Right cardiac atrium (tissue), 5 donors: Measurements from ENCODE around the gene ASGR2. TPM values are rescaled to one million over a fixed set of nuclear protein-coding genes. Genes with fewer than 3 reads are reported as not detected.

Experiments
- ATAC-seq, 2 donors: fragments of 200-7000 bp; cut with Tn5 transposase; one replicate each; pipeline versions ENCODE4 v1.8.0 to v1.9.1; 2020; ENCODE audit warnings: moderate library complexity in 2 of 2, mild to moderate bottlenecking in 1 of 2
- DNase-seq, 3 donors: peaks; one replicate each; pipeline ENCODE4 v3.0.0-alpha.2; 2020
- H3K27ac ChIP-seq: one replicate; pipeline ENCODE4 v1.5.1; 2013; ENCODE audit warnings: mild to moderate bottlenecking, low read length, control low read depth, moderate library complexity
- H3K27me3 ChIP-seq: one replicate; pipeline ENCODE4 v1.6.1; 2013; ENCODE audit not compliant: control insufficient read depth, insufficient read depth
- H3K4me1 ChIP-seq: one replicate; pipeline ENCODE4 v1.6.1; 2013; ENCODE audit warnings: low read length; ENCODE audit not compliant: control insufficient read depth, insufficient read depth
- H3K4me3 ChIP-seq: one replicate; pipeline ENCODE4 v1.5.1; 2013; ENCODE audit warnings: low read length, control low read depth
- H3K9me3 ChIP-seq: one replicate; pipeline ENCODE4 v1.6.1; 2013; ENCODE audit warnings: low read length; ENCODE audit not compliant: control insufficient read depth
- WGBS: extraction: QIAGEN DNeasy Blood & Tissue Kit; methylation state at CpG from one replicate; pipeline ENCODE4 v1.1.7; 2013; 5-methylcytosine and 5-hydroxymethylcytosine counted together
- intact Hi-C, 4 donors: fragments of 100-400 bp; cut with DNase I; formaldehyde crosslinking; loops; one replicate each; pipeline versions ENCODE4 v1.11.0 to v1.14.0; 2022 to 2023
- polyA plus RNA-seq: library from polyadenylated mRNA; stranded (reverse); fragments of 200-250 nt; gene quantifications from one replicate; pipeline ENCODE4 v1.2.3, GENCODE V29; 2013
- total RNA-seq, 4 donors: library from RNA; stranded (reverse); fragmentation: NEBNext Ultra II Directional; extraction: Animal tissue kit (Norgen Biotek cat#: 25700); gene quantifications; one replicate each; pipeline ENCODE4 v1.2.1, GENCODE V29; 2021
- donor health status: healthy with polysubstance abuse.
- donor health status: DM: no; HTN: yes; CAD: no.
- donor health status: DM: no; HTN: no; CAD: no.
- donor health status: DM: no; HTN: yes; CAD: no; lungs with severe emphysema.
- donor health status: DM: yes; HTN: yes; CAD: no.

Gene ASGR2
- total and polyA plus RNA-seq, 5 donors: 0.14 to 0.64 (median 0.25) TPM; not detected in 1

GRCh38 chr17:7060165-7060891, 54.3 kb downstream of the ASGR2 start:
- H3K9me3 ChIP-seq: no peaks in the 10 kb centered on the region
- H3K4me1 ChIP-seq: no peaks in the 10 kb centered on the region
- H3K4me3 ChIP-seq: no peak overlapping the region
- H3K27me3 ChIP-seq: no peaks in the 10 kb centered on the region
- ATAC-seq: peak in 1 of 2 donors; percentile 51
- DNase-seq: no peak
- H3K27ac ChIP-seq: no peak overlapping the region
- 42% methylated on average over 6 of the region's 6 CpGs for WGBS
- intact Hi-C loops: no loop called here

- Histone ChIP-seq H3K27ac (no peak overlapping the region), H3K27me3 (no peaks in the 10 kb centered on the region), H3K4me1 (no peaks in the 10 kb centered on the region), H3K9me3 (no peaks in the 10 kb centered on the region), H3K4me3 (no peak overlapping the region)
- intact Hi-C loops: no loop called here
- WGBS: 57% methylated on average over 7 of the region's 7 CpGs
- DNase-seq (no peak), ATAC-seq (peak in 1 of 2 donors; percentile 72)
Observed at GRCh38 chr17:7058831-7059447, 55.7 kb downstream of the ASGR2 start.

GRCh38 chr17:7056386-7056785, 58.2 kb downstream of the ASGR2 start:
- ATAC-seq: no peak
- Histone ChIP-seq H3K27ac (no peak overlapping the region), H3K4me1 (no peaks in the 10 kb centered on the region), H3K9me3 (no peaks in the 10 kb centered on the region), H3K4me3 (no peak overlapping the region), H3K27me3 (no peaks in the 10 kb centered on the region)
- DNase-seq: no peak
- intact Hi-C loops: no loop called here
- WGBS: 90% methylated on average over 4 of the region's 4 CpGs

Other genes with a start within 250 kb of the ASGR2 start
- under 1 TPM in 1 of 4 donors, not detected in 3; 0.18 TPM for gene ALOX12, start 118.8 kb downstream of the ASGR2 start, total RNA-seq
- 0.09 TPM for gene ALOX12, start 118.8 kb downstream of the ASGR2 start, polyA plus RNA-seq
- 100 to 1,000 TPM; 188 to 219 (median 193) TPM for gene RNASEK, start 102.2 kb downstream of the ASGR2 start, total RNA-seq
- 357 TPM for gene RNASEK, start 102.2 kb downstream of the ASGR2 start, polyA plus RNA-seq
- gene BCL6B, start 91.8 kb downstream of the ASGR2 start, total RNA-seq: 10 to 100 TPM in 2 of 4 donors, 1 to 10 TPM in 2; 6.7 to 16.8 (median 10.1) TPM
- 6.9 TPM for gene BCL6B, start 91.8 kb downstream of the ASGR2 start, polyA plus RNA-seq
- 1 to 10 TPM in 2 of 4 donors, under 1 TPM in 2; 0.91 to 1.1 (median 0.98) TPM for gene SLC16A13, start 78.8 kb downstream of the ASGR2 start, total RNA-seq
- gene SLC16A13, start 78.8 kb downstream of the ASGR2 start, polyA plus RNA-seq: 1.2 TPM
- gene SLC16A11, start 70.7 kb downstream of the ASGR2 start, total RNA-seq: 1 to 10 TPM; 3.3 to 5.3 (median 3.7) TPM
- 11.3 TPM for gene SLC16A11, start 70.7 kb downstream of the ASGR2 start, polyA plus RNA-seq
- 1 to 10 TPM; 5.2 to 9.5 (median 7.6) TPM for gene CLEC10A, start 34.6 kb downstream of the ASGR2 start, total RNA-seq
- 1.6 TPM for gene CLEC10A, start 34.6 kb downstream of the ASGR2 start, polyA plus RNA-seq
- gene ASGR1, start 64.5 kb upstream of the ASGR2 start, total RNA-seq: under 1 TPM; 0.35 to 0.86 (median 0.63) TPM
- 0.57 TPM for gene ASGR1, start 64.5 kb upstream of the ASGR2 start, polyA plus RNA-seq
- 10 to 100 TPM; 28.7 to 36.2 (median 31.5) TPM for gene DLG4, start 105.0 kb upstream of the ASGR2 start, total RNA-seq
- 23.3 TPM for gene DLG4, start 105.0 kb upstream of the ASGR2 start, polyA plus RNA-seq
- 1,000 to 10,000 TPM in 3 of 4 donors, 100 to 1,000 TPM in 1; 896 to 1,154 (median 1,049) TPM for gene ACADVL, start 105.1 kb upstream of the ASGR2 start, total RNA-seq
- 1,142 TPM for gene ACADVL, start 105.1 kb upstream of the ASGR2 start, polyA plus RNA-seq
- gene DVL2, start 119.7 kb upstream of the ASGR2 start, total RNA-seq: 10 to 100 TPM; 20.0 to 26.1 (median 23.4) TPM
- gene DVL2, start 119.7 kb upstream of the ASGR2 start, polyA plus RNA-seq: 14.6 TPM
- gene PHF23, start 124.6 kb upstream of the ASGR2 start, total RNA-seq: 10 to 100 TPM; 22.2 to 30.4 (median 24.5) TPM
- 18.8 TPM for gene PHF23, start 124.6 kb upstream of the ASGR2 start, polyA plus RNA-seq
- 100 to 1,000 TPM; 492 to 540 (median 522) TPM for gene GABARAP, start 127.6 kb upstream of the ASGR2 start, total RNA-seq
- gene GABARAP, start 127.6 kb upstream of the ASGR2 start, polyA plus RNA-seq: 741 TPM
- 100 to 1,000 TPM; 118 to 124 (median 122) TPM for gene CTDNEP1, start 136.9 kb upstream of the ASGR2 start, total RNA-seq
- gene CTDNEP1, start 136.9 kb upstream of the ASGR2 start, polyA plus RNA-seq: 80.1 TPM
- 100 to 1,000 TPM in 1 of 4 donors, 10 to 100 TPM in 3; 37.9 to 100 (median 82.9) TPM for gene ELP5, start 137.4 kb upstream of the ASGR2 start, total RNA-seq
- gene ELP5, start 137.4 kb upstream of the ASGR2 start, polyA plus RNA-seq: 41.7 TPM
- gene CLDN7, start 147.7 kb upstream of the ASGR2 start, total RNA-seq: 1 to 10 TPM; 1.8 to 3.4 (median 2.8) TPM
- 2.9 TPM for gene CLDN7, start 147.7 kb upstream of the ASGR2 start, polyA plus RNA-seq
- 100 to 1,000 TPM in 3 of 4 donors, 10 to 100 TPM in 1; 57.6 to 146 (median 103) TPM for gene SLC2A4, start 166.9 kb upstream of the ASGR2 start, total RNA-seq
- gene SLC2A4, start 166.9 kb upstream of the ASGR2 start, polyA plus RNA-seq: 83.1 TPM
- gene YBX2, start 179.8 kb upstream of the ASGR2 start, total RNA-seq: 1 to 10 TPM; 1.4 to 3.1 (median 1.8) TPM
- gene YBX2, start 179.8 kb upstream of the ASGR2 start, polyA plus RNA-seq: 5.3 TPM
- 100 to 1,000 TPM; 259 to 311 (median 268) TPM for gene EIF5A, start 192.8 kb upstream of the ASGR2 start, total RNA-seq
- gene EIF5A, start 192.8 kb upstream of the ASGR2 start, polyA plus RNA-seq: 301 TPM
- gene GPS2, start 200.5 kb upstream of the ASGR2 start, total RNA-seq: 10 to 100 TPM; 65.0 to 76.1 (median 65.8) TPM
- gene GPS2, start 200.5 kb upstream of the ASGR2 start, polyA plus RNA-seq: 68.4 TPM
- gene NEURL4, start 214.5 kb upstream of the ASGR2 start, total RNA-seq: 10 to 100 TPM; 28.3 to 33.4 (median 30.6) TPM
- gene NEURL4, start 214.5 kb upstream of the ASGR2 start, polyA plus RNA-seq: 23.8 TPM
- 10 to 100 TPM; 15.0 to 26.4 (median 20.8) TPM for gene ACAP1, start 221.7 kb upstream of the ASGR2 start, total RNA-seq
- gene ACAP1, start 221.7 kb upstream of the ASGR2 start, polyA plus RNA-seq: 8.8 TPM
- 1 to 10 TPM; 4.7 to 6.7 (median 6.5) TPM for gene KCTD11, start 237.3 kb upstream of the ASGR2 start, total RNA-seq
- 7.8 TPM for gene KCTD11, start 237.3 kb upstream of the ASGR2 start, polyA plus RNA-seq
- gene TMEM95, start 240.3 kb upstream of the ASGR2 start, total RNA-seq: not detected
- not detected for gene TMEM95, start 240.3 kb upstream of the ASGR2 start, polyA plus RNA-seq